Endometrial microvascular endothelial cells (primary cell): ENCODE data around the gene TDRD1. TPM values are rescaled to one million over a fixed set of nuclear protein-coding genes. Genes with fewer than 3 reads are reported as not detected.

Source experiments
- in situ Hi-C: cut with HindIII; loops from 2 replicates; pipeline ENCODE4 v1.10.0; 2017; ENCODE audit warnings: low sequenced_read_pairs, low pct_unique_long_range_greater_than_20kb; ENCODE audit errors: inconsistent ontology term
- total RNA-seq: library from RNA; depleted of rRNA; stranded (reverse); fragments of >200 nt; gene quantifications from one replicate; pipeline ENCODE4 v1.2.3, GENCODE V29; 2015; ENCODE audit errors: inconsistent ontology term

Gene TDRD1
- total RNA-seq, 1 donor from 2014 or later = under 0.01 TPM

DNA sequence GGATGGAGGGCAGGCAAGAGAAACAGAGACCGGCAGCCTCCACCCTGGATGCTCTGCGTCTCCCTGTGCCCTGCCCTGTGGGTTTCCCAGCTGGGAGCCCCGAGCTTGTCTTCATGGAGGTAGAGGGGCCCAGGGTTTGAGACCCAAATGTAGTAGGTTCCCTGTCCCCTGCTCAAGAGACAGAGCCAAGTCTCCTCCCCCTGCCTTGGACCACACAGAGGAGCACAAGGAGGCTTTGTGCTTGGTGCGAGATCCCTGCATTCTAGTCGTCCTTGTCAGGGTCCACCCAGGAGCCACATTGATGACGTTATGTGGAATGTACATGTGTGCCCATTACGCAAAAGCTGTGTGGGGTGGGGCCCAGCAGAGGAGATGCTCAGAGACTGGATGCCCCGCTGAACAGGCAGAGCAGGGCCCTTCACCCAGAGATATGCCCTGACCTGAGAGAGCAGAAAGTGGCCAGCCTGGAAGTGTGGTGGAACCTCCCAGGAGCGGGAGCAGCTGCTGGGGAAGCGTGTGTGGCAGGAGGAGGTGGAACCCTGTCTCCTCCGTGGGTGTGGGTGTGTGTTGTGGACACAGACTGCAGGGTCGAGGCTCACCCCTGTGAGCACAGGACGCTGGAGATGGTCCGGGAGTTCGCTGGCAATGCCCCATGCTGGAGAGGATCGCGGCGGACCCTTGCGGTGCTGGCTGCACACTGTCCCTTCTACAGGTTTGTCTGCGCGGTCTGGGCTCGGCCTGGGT lies 99.2 kb downstream of the TDRD1 start:
- in situ Hi-C loops = no loop called here

DNA sequence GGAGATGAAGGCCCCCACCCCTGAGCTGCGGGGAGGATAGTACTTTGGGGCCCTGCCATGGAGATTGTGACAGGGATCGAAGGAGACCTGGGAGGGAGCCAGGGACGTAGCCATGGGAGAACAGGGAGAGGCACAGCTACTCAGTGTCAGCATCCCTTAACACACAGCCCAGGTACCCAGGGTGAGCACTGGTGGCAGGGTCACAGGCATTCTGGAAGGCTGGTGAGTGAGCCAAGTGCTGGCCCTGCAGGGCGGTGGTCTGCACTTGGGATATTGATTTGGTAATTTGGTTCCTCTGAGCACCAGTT lies 99.7 kb downstream of the TDRD1 start:
- in situ Hi-C loops = no loop called here

DNA sequence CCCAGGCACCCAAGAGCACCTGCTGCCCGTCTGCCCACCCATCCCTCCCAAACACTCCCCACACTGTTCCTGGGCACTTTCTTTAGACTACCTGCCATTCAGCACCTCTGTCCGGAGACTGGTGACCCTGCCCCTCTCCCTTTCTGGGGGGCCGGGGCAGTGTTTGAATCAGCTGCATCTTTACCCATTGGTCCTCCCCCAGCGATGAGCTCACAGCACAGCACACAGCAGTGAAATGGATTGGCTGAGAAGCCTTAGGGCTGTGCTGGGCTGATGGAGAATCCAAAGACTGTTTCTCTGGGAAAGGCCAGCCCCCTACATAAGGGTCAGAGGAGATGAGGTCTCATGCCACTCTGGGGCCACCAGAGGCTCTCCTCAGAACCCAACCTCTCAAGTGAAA lies 100.1 kb downstream of the TDRD1 start:
- in situ Hi-C loops = no loop called here

DNA sequence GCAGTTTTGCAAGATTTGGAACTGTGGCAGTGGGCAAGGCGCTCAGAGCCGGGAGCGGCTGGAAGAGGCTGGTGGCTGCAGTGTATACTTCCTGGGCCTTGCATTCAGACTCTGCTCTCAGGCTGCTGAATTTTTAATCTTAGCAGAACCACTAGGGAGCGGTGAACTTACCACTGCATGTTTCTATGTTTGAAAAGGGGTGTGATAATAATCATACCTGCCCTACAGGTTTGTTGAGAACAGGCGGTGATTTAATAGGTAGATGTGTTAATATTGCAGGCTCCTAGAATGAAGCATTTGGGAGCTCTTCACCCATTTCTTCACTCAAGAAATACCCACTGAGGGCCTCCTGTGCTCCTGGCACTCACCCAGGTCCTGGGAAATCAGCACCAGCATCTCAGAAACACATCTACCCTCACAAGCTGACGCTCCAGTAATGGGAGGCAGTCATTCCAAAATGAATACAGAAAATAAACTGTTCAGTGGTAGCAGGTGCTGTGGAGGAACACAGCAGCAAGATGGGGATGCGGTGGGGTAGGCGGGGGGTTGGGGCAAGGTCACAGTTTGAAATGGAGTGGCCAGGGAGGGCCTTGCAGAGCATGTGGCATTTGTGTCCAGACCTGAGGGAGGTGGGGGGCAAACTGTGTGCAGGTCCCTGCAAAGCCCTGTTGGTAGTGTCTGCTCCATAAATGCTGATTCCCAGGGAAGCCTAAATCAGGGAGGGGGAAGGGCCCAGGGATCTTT lies 100.9 kb downstream of the TDRD1 start:
- in situ Hi-C loops = no loop called here

DNA sequence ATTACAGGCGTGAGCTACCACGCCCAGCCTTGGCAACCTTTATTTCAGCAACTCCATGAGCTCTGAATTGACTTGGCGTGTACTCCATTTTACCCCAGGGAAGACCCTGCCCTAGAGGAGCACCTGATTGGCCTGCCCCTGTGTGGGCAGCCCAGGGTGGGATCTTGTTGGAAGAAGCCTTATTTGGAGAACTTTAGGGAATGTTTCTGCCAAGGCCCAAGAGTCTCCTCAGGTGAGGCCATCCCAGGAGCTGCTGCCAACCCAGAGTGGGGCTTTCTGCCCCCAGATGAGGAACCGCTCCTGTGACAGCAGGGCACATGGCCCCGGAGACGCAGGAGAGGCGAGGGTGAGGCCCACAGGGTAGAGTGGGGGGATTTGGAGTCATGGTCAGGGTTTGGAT lies 101.9 kb downstream of the TDRD1 start:
- in situ Hi-C loops = no loop called here

DNA sequence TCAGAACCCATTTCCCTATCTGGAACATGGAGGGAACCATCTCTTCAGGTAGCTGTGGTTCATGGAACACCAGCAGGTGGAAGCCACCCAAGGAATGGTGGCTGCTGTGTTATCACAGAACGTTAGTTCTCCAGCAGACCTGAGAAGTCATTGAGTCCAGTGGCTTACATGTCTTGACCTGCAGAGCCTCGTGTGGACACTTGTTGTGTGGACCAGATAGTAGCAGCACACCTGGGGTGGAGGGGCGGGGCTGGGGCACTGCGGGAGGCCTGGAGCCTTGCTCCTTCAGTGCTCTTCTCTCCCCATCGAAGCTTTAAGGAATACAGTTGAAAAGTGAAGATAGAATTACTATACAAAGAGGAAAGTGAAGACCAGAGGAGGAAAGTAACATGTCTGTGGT lies 102.3 kb downstream of the TDRD1 start:
- in situ Hi-C loops = no loop called here

Other genes starting within 250 kb of the TDRD1 start
- gene ADRB1, start 135.5 kb upstream of the TDRD1 start, total RNA-seq = 2.6 TPM
- gene CCDC186, start 5.2 kb upstream of the TDRD1 start, total RNA-seq = 3.8 TPM
- not detected for gene VWA2, start 59.9 kb downstream of the TDRD1 start, total RNA-seq
- gene AFAP1L2, start 225.1 kb downstream of the TDRD1 start, total RNA-seq = 0.09 TPM